H9 (cell line): Measurements from ENCODE around the gene PEA15. TPM values are rescaled to one million over a fixed set of nuclear protein-coding genes. Genes with fewer than 3 reads are reported as not detected.

Experiments used
- DNase-seq: peaks from one replicate; pipeline ENCODE4 v3.0.0-alpha.2; 2017
- H2AFZ ChIP-seq: one replicate; pipeline ENCODE4 v1.6.1; 2013; ENCODE audit warnings: mild to moderate bottlenecking, low read length, control low read depth, moderate library complexity
- H2AK5ac ChIP-seq: 2 replicates; pipeline ENCODE4 v1.6.1; 2013; ENCODE audit warnings: low read length, control low read depth, mixed read lengths; ENCODE audit not compliant: insufficient read length
- H2BK120ac ChIP-seq: one replicate; pipeline ENCODE4 v1.6.1; 2013; ENCODE audit warnings: low read depth, mild to moderate bottlenecking, low read length, control low read depth, inconsistent platforms; ENCODE audit not compliant: poor library complexity, severe bottlenecking
- H2BK12ac ChIP-seq: 2 replicates; pipeline ENCODE4 v1.6.1; 2013; ENCODE audit warnings: low read length, control low read depth, mixed read lengths, low read depth; ENCODE audit not compliant: insufficient read length
- H2BK15ac ChIP-seq: 2 replicates; pipeline ENCODE4 v1.6.1; 2013; ENCODE audit warnings: low read depth, low read length, control low read depth
- H2BK20ac ChIP-seq: one replicate; pipeline ENCODE4 v1.6.1; 2013; ENCODE audit warnings: low read depth, mild to moderate bottlenecking, low read length, control low read depth, inconsistent platforms; ENCODE audit not compliant: poor library complexity, severe bottlenecking
- H2BK5ac ChIP-seq: 2 replicates; pipeline ENCODE4 v1.6.1; 2013; ENCODE audit warnings: low read length, control low read depth, mixed read lengths; ENCODE audit not compliant: insufficient read length
- H3K14ac ChIP-seq: 2 replicates; pipeline ENCODE4 v1.6.1; 2013; ENCODE audit warnings: low read length, control low read depth; ENCODE audit not compliant: insufficient read depth
- H3K18ac ChIP-seq: 2 replicates; pipeline ENCODE4 v1.6.1; 2013; ENCODE audit warnings: low read depth, mild to moderate bottlenecking, mixed read lengths, low read length, control low read depth; ENCODE audit not compliant: insufficient read length
- H3K23ac ChIP-seq: 2 replicates; pipeline ENCODE4 v1.6.1; 2013; ENCODE audit warnings: low read length, control low read depth, mixed read lengths, low read depth; ENCODE audit not compliant: insufficient read length
- H3K23me2 ChIP-seq: 2 replicates; pipeline ENCODE4 v1.6.1; 2013; ENCODE audit warnings: low read depth, mild to moderate bottlenecking, mixed read lengths, low read length, control low read depth; ENCODE audit not compliant: insufficient read length, poor library complexity, severe bottlenecking
- H3K27ac ChIP-seq: 2 replicates; pipeline ENCODE4 v1.5.1; 2013; ENCODE audit warnings: low read length, control low read depth, mixed read lengths, low read depth; ENCODE audit not compliant: insufficient read length
- H3K27me3 ChIP-seq: 2 replicates; pipeline ENCODE4 v1.6.1; 2013; ENCODE audit warnings: low read length, control low read depth, inconsistent platforms; ENCODE audit not compliant: insufficient read depth
- H3K4ac ChIP-seq: 2 replicates; pipeline ENCODE4 v1.6.1; 2013; ENCODE audit warnings: low read depth, mild to moderate bottlenecking, control low read depth, inconsistent platforms, low read length, moderate library complexity
- H3K4me1 ChIP-seq: 2 replicates; pipeline ENCODE4 v1.6.1; 2013; ENCODE audit warnings: low read length, control low read depth, inconsistent platforms; ENCODE audit not compliant: insufficient read depth
- H3K4me2 ChIP-seq: 2 replicates; pipeline ENCODE4 v1.6.1; 2013; ENCODE audit warnings: low read length, control low read depth, mixed read lengths; ENCODE audit not compliant: insufficient read length, insufficient read depth
- H3K56ac ChIP-seq: 2 replicates; pipeline ENCODE4 v1.6.1; 2013; ENCODE audit warnings: low read depth, mild to moderate bottlenecking, mixed read lengths, low read length, control low read depth; ENCODE audit not compliant: insufficient read length
- H3K79me1 ChIP-seq: 2 replicates; pipeline ENCODE4 v1.6.1; 2013; ENCODE audit warnings: low read depth, mild to moderate bottlenecking, moderate library complexity, low read length, control low read depth, inconsistent platforms; ENCODE audit not compliant: insufficient read depth, poor library complexity, severe bottlenecking
- H3K79me2 ChIP-seq: 2 replicates; pipeline ENCODE4 v1.6.1; 2013; ENCODE audit warnings: low read length, control low read depth, inconsistent platforms; ENCODE audit not compliant: insufficient read depth
- H3K9ac ChIP-seq: 2 replicates; pipeline ENCODE4 v1.6.1; 2013; ENCODE audit warnings: low read length, control low read depth, mixed read lengths; ENCODE audit not compliant: insufficient read length; ENCODE audit errors: extremely low read depth
- H3K9me3 ChIP-seq: one replicate; pipeline ENCODE4 v1.6.1; 2013; ENCODE audit warnings: low read depth, low read length, inconsistent platforms; ENCODE audit not compliant: control insufficient read depth
- H3T11ph ChIP-seq: one replicate; pipeline ENCODE4 v1.6.1; 2013; ENCODE audit warnings: mild to moderate bottlenecking, low read length, control low read depth, inconsistent platforms
- H4K20me1 ChIP-seq: one replicate; pipeline ENCODE4 v1.6.1; 2013; ENCODE audit not compliant: control insufficient read depth, insufficient read length, insufficient read depth
- H4K5ac ChIP-seq: 2 replicates; pipeline ENCODE4 v1.6.1; 2013; ENCODE audit warnings: low read depth, mild to moderate bottlenecking, mixed read lengths, low read length, control low read depth; ENCODE audit not compliant: insufficient read length
- H4K8ac ChIP-seq: replicated peaks from 2 replicates; pipeline ENCODE4 v1.6.1; 2013; ENCODE audit warnings: low read length, control low read depth, mixed read lengths, low read depth; ENCODE audit not compliant: insufficient read length
- H4K91ac ChIP-seq: 2 replicates; pipeline ENCODE4 v1.6.1; 2013; ENCODE audit warnings: low read depth, mild to moderate bottlenecking, moderate library complexity, mixed read lengths, low read length, control low read depth; ENCODE audit not compliant: insufficient read length
- H3K27ac Mint-ChIP-seq, 3 experiments: 2 replicates in 2 of 3; 3 replicates in 1 of 3; pipeline ENCODE4 v1.8.0; 2020 to 2021; ENCODE audit warnings: mixed read lengths in 3 of 3, mild to moderate bottlenecking in 1 of 3, moderate library complexity in 1 of 3
- H3K27me3 Mint-ChIP-seq: 2 replicates; pipeline ENCODE4 v1.8.0; 2021; ENCODE audit warnings: low read depth, mild to moderate bottlenecking, moderate library complexity, mixed read lengths
- H3K36me3 Mint-ChIP-seq, 3 experiments: 2 replicates in 2 of 3; 3 replicates in 1 of 3; pipeline ENCODE4 v1.8.0; 2020 to 2021; ENCODE audit warnings: low read depth in 3 of 3, mixed read lengths in 3 of 3; ENCODE audit not compliant: insufficient read depth in 1 of 3
- H3K4me1 Mint-ChIP-seq, 2 experiments: 2 replicates each; pipeline ENCODE4 v1.8.0; 2020; ENCODE audit warnings: mixed read lengths in 2 of 2
- H3K4me3 Mint-ChIP-seq, 2 experiments: 2 replicates in 1 of 2; 3 replicates in 1 of 2; pipeline ENCODE4 v1.8.0; 2020 to 2021; ENCODE audit warnings: mild to moderate bottlenecking in 2 of 2, mixed read lengths in 2 of 2, moderate library complexity in 1 of 2
- H3K9me3 Mint-ChIP-seq, 2 experiments: 2 replicates in 1 of 2; 3 replicates in 1 of 2; pipeline ENCODE4 v1.8.0; 2020; ENCODE audit warnings: mild to moderate bottlenecking in 2 of 2, mixed read lengths in 2 of 2, moderate library complexity in 1 of 2
- CTCF ChIP-seq: fragments of 200-600 bp; sonication (generic); conservative IDR thresholded peaks from 3 replicates; pipeline ENCODE4 v1.8.0; 2021; ENCODE audit warnings: antibody characterized with exemption, mild to moderate bottlenecking
- WGBS: extraction: QIAGEN DNeasy Blood & Tissue Kit; methylation state at CpG from one replicate; pipeline ENCODE4 v1.1.7; 2013; ENCODE audit warnings: missing lambda C conversion rate, low lambda C conversion rate, mixed read lengths; ENCODE audit not compliant: insufficient read length; ENCODE audit errors: extremely low coverage; 5-methylcytosine and 5-hydroxymethylcytosine counted together
- total RNA-seq: library from RNA; stranded (reverse); gene quantifications from 2 replicates; pipeline ENCODE4 v1.2.1, GENCODE V29; 2021

PEA15 gene
- total RNA-seq, 1 experiment from 2014 or later: 82.1 TPM

- H3K27me3 ChIP-seq: no peaks in the 10 kb centered on the region
- H2BK12ac ChIP-seq: no peak overlapping the region
Measured at GRCh38 chr1:160157174-160157573, 48.0 kb upstream of the PEA15 start.

More at GRCh38 chr1:160157174-160157573, 48.0 kb upstream of the PEA15 start:
- Histone ChIP-seq H4K20me1 (no peaks in the 10 kb centered on the region), H4K5ac (no peak overlapping the region), H3K23me2 (no peaks in the 10 kb centered on the region), H2AK5ac (no peak overlapping the region), H3K18ac (no peak overlapping the region), H2BK120ac (no peak overlapping the region), H3K14ac (no peak overlapping the region), H2AFZ (no peak overlapping the region), H2BK20ac (no peak overlapping the region), H4K91ac (no peak overlapping the region), H3K79me2 (no peaks in the 10 kb centered on the region), H3T11ph (no peak overlapping the region), H2BK5ac (no peak overlapping the region), H3K79me1 (no peaks in the 10 kb centered on the region), H2BK15ac (no peak overlapping the region), H3K56ac (no peak overlapping the region), H3K9ac (no peak overlapping the region), H3K9me3 (no peaks in the 10 kb centered on the region), H4K8ac (no peak overlapping the region), H3K4me1 (no peaks in the 10 kb centered on the region), H3K27ac (no peak overlapping the region), H3K4me2 (no peak overlapping the region), H3K4ac (no peak overlapping the region), H3K23ac (no peak overlapping the region)
- TF ChIP-seq CTCF: no peak
- peaks cover 0 to 1% of the 10 kb centered on the region in 2 experiments; a peak in 1 of 4 replicates for H3K4me1 Mint-ChIP-seq
- no peaks in the 10 kb centered on the region for H3K9me3 Mint-ChIP-seq
- no peak for DNase-seq
- no peak overlapping the region for H3K27ac Mint-ChIP-seq
- no peak overlapping the region for H3K4me3 Mint-ChIP-seq
- WGBS: no CpG with 5 or more reads among the region's 4 CpGs
- peaks cover 2% of the 10 kb centered on the region; the same call in 1 of the 2 replicates for H3K27me3 Mint-ChIP-seq
- no peaks in the 10 kb centered on the region for H3K36me3 Mint-ChIP-seq
